Peyer's patch (tissue), 4 donors: ENCODE results near the gene WWP2.

Source experiments
- POLR2A ChIP-seq, 2 donors: fragments of 450-650 bp; IDR thresholded peaks; one replicate each; pipeline ENCODE4 v1.5.1; 2017; ENCODE audit warnings: antibody characterized with exemption in 2 of 2, mild to moderate bottlenecking in 2 of 2, moderate library complexity in 2 of 2
- TF ChIP-seq, protein P1 (sequence below), 6 experiments: fragments of 450-650 bp in 4 of 6; fragments of 200-600 bp in 2 of 6; sonication (generic) in 1 of 6; IDR thresholded peaks; one replicate each; pipeline ENCODE4 v1.5.1; 2017 to 2019; ENCODE audit warnings: antibody characterized with exemption in 6 of 6, mild to moderate bottlenecking in 3 of 6, moderate library complexity in 1 of 6

DNA sequence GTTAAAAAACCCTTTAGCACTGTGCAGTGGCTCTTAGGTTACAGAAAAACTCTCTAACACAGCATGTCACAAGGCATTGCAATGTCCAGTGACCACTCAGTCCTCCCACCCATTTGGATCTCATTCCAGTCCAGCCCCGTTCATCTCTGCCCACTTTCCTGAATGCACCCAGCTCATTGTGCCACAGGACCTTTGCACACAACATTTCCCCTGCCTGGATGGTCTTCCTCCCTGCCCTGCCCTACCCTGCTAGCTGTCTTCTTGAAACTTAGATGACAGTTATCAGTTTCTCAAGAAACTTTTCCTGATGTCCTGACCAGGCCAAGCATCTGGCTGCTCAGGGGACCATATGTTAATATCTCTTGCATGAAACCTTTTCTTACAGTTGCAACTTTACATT lies 67.2 kb downstream of the WWP2 start:
- TF ChIP-seq, protein P1, sequence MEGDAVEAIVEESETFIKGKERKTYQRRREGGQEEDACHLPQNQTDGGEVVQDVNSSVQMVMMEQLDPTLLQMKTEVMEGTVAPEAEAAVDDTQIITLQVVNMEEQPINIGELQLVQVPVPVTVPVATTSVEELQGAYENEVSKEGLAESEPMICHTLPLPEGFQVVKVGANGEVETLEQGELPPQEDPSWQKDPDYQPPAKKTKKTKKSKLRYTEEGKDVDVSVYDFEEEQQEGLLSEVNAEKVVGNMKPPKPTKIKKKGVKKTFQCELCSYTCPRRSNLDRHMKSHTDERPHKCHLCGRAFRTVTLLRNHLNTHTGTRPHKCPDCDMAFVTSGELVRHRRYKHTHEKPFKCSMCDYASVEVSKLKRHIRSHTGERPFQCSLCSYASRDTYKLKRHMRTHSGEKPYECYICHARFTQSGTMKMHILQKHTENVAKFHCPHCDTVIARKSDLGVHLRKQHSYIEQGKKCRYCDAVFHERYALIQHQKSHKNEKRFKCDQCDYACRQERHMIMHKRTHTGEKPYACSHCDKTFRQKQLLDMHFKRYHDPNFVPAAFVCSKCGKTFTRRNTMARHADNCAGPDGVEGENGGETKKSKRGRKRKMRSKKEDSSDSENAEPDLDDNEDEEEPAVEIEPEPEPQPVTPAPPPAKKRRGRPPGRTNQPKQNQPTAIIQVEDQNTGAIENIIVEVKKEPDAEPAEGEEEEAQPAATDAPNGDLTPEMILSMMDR (IDR thresholded peaks at IDR 0.05), result no peak
- no peak for TF ChIP-seq POLR2A (IDR thresholded peaks at IDR 0.05)
